Measurements from ENCODE around the gene DNAH10.
A peak's percentile ranks its signal among the peaks of the same experiment; 100 is the strongest.

Gene DNAH10

GRCh38 chr12:123798518-123798917 is 36.4 kb downstream of the DNAH10 start:
- no peak for DNase-seq (ENCODE audit: low read depth in 2 of 2)

GRCh38 chr12:123799227-123799626 is 37.1 kb downstream of the DNAH10 start:
- no peak for DNase-seq (ENCODE audit: low read depth in 2 of 2)

- peak; percentile 6 to 11 for DNase-seq (ENCODE audit: low read depth in 2 of 2)
These were observed 39.6 kb downstream of the DNAH10 start for GRCh38 chr12:123801573-123802178.

- no peak for DNase-seq (ENCODE audit: low read depth in 2 of 2)
These were observed 43.1 kb downstream of the DNAH10 start for GRCh38 chr12:123805173-123805572.

- DNase-seq (ENCODE audit: low read depth in 2 of 2), result no peak
These were observed 44.9 kb downstream of the DNAH10 start for GRCh38 chr12:123807002-123807401.

GRCh38 chr12:123807670-123808069 is 45.6 kb downstream of the DNAH10 start:
- DNase-seq (ENCODE audit: low read depth in 2 of 2), result peak in 1 of 2 experiments; percentile 1

- peak in 1 of 2 experiments; percentile 3 for DNase-seq (ENCODE audit: low read depth in 2 of 2)
These were observed 46.1 kb downstream of the DNAH10 start for GRCh38 chr12:123808167-123808566.

- DNase-seq (ENCODE audit: low read depth in 2 of 2), result peak; percentile 61 to 62
These were observed 51.2 kb downstream of the DNAH10 start for GRCh38 chr12:123813349-123813748.

GRCh38 chr12:123815968-123816367 is 53.9 kb downstream of the DNAH10 start:
- DNase-seq (ENCODE audit: low read depth in 2 of 2), result no peak

GRCh38 chr12:123816896-123817537 is 54.9 kb downstream of the DNAH10 start:
- no peak for DNase-seq (ENCODE audit: low read depth in 2 of 2)

GRCh38 chr12:123822804-123823203 is 60.7 kb downstream of the DNAH10 start:
- DNase-seq (ENCODE audit: low read depth in 2 of 2), result no peak

GRCh38 chr12:123828120-123828519 is 66.0 kb downstream of the DNAH10 start:
- DNase-seq (ENCODE audit: low read depth in 2 of 2), result no peak

GRCh38 chr12:123828854-123829547 is 66.9 kb downstream of the DNAH10 start:
- no peak for DNase-seq (ENCODE audit: low read depth in 2 of 2)

- no peak for DNase-seq (ENCODE audit: low read depth in 2 of 2)
These were observed 67.5 kb downstream of the DNAH10 start for GRCh38 chr12:123829561-123829960.

GRCh38 chr12:123830675-123831074 is 68.6 kb downstream of the DNAH10 start:
- no peak for DNase-seq (ENCODE audit: low read depth in 2 of 2)

- DNase-seq (ENCODE audit: low read depth in 2 of 2), result no peak
These were observed 70.0 kb downstream of the DNAH10 start for GRCh38 chr12:123832052-123832451.

- no peak for DNase-seq (ENCODE audit: low read depth in 2 of 2)
These were observed 71.7 kb downstream of the DNAH10 start for GRCh38 chr12:123833830-123834229.

- DNase-seq (ENCODE audit: low read depth in 2 of 2), result no peak
These were observed 72.7 kb downstream of the DNAH10 start for GRCh38 chr12:123834845-123835244.

GRCh38 chr12:123836292-123836691 is 74.2 kb downstream of the DNAH10 start:
- no peak for DNase-seq (ENCODE audit: low read depth in 2 of 2)

GRCh38 chr12:123839826-123840225 is 77.7 kb downstream of the DNAH10 start:
- DNase-seq (ENCODE audit: low read depth in 2 of 2), result no peak

GRCh38 chr12:123840765-123841425 is 78.8 kb downstream of the DNAH10 start:
- DNase-seq (ENCODE audit: low read depth in 2 of 2), result no peak

GRCh38 chr12:123843912-123844748 is 82.0 kb downstream of the DNAH10 start:
- DNase-seq (ENCODE audit: low read depth in 2 of 2), result no peak

Measured in fibroblast of skin of left quadriceps (primary cell).